A673 (cell line): ENCODE data around the gene WDFY4. TPM values are rescaled to one million over a fixed set of nuclear protein-coding genes. Genes with fewer than 3 reads are reported as not detected.
A peak's percentile ranks its signal among the peaks of the same experiment; 100 is the strongest.

Source experiments
- BruUV-seq: library from RNA; stranded (reverse); fragments of 400-500 nt; replicated peaks from 2 replicates; lab custom pipeline; 2021; lab: Mats Ljungman, UMichigan
- CTCF ChIA-PET: fragments of 300-600 bp; sonication (Branson Sonifier 250); formaldehyde crosslinking; loops from one replicate; lab custom pipeline; 2022; ENCODE audit warnings: antibody characterized with exemption; lab: Charles Lee
- POLR2A ChIA-PET: fragments of 300-600 bp; sonication (Branson Sonifier 250); formaldehyde crosslinking; loops from one replicate; lab custom pipeline; 2022; ENCODE audit warnings: antibody characterized with exemption; ENCODE audit not compliant: low non-redundant PET; lab: Charles Lee
- DNase-seq: peaks from one replicate; pipeline ENCODE4 v3.0.0-alpha.2; 2015; ENCODE audit warnings: low spot score
- H3K27ac ChIP-seq: fragments of 200-600 bp; sonication (generic); 2 replicates; pipeline ENCODE4 v1.5.1; 2016; ENCODE audit warnings: mixed run types, low read depth, mild to moderate bottlenecking, mixed read lengths, antibody characterized with exemption, low read length; ENCODE audit not compliant: poor library complexity, severe bottlenecking
- H3K27me3 ChIP-seq: fragments of 200-600 bp; sonication (generic); replicated peaks from 2 replicates; pipeline ENCODE4 v1.6.1; 2017; ENCODE audit warnings: mixed run types, low read depth, mild to moderate bottlenecking, mixed read lengths, antibody characterized with exemption, low read length; ENCODE audit not compliant: insufficient read depth, poor library complexity
- H3K36me3 ChIP-seq: fragments of 200-600 bp; sonication (generic); 2 replicates; pipeline ENCODE4 v1.6.1; 2016; ENCODE audit warnings: mixed run types, mild to moderate bottlenecking, mixed read lengths, antibody characterized with exemption, low read length; ENCODE audit not compliant: insufficient read depth, poor library complexity, severe bottlenecking
- H3K4me1 ChIP-seq: fragments of 200-600 bp; sonication (generic); 2 replicates; pipeline ENCODE4 v1.6.1; 2017; ENCODE audit warnings: mixed run types, mild to moderate bottlenecking, mixed read lengths, antibody characterized with exemption, low read length; ENCODE audit not compliant: insufficient read depth, poor library complexity, severe bottlenecking
- H3K4me3 ChIP-seq: fragments of 200-600 bp; sonication (generic); 2 replicates; pipeline ENCODE4 v1.5.1; 2016; ENCODE audit warnings: low read depth, mixed run types, mild to moderate bottlenecking, mixed read lengths, low read length; ENCODE audit not compliant: poor library complexity, severe bottlenecking
- H3K9me3 ChIP-seq: fragments of 200-600 bp; sonication (generic); 2 replicates; pipeline ENCODE4 v1.6.1; 2016; ENCODE audit warnings: mixed run types, low read depth, mild to moderate bottlenecking, mixed read lengths, antibody characterized with exemption, low read length; ENCODE audit not compliant: poor library complexity, severe bottlenecking
- EZH2 ChIP-seq: fragments of 200-600 bp; sonication (generic); IDR thresholded peaks from 2 replicates; pipeline ENCODE4 v1.6.1; 2017; ENCODE audit warnings: borderline replicate concordance, low read depth, mild to moderate bottlenecking, mixed read lengths, antibody characterized with exemption, low read length; ENCODE audit not compliant: poor library complexity, severe bottlenecking
- intact Hi-C: fragments of 100-400 bp; cut with micrococcal nuclease; formaldehyde crosslinking; loops from one replicate; pipeline ENCODE4 v1.10.0; 2022; ENCODE audit not compliant: unreplicated experiment
- total RNA-seq: library from RNA; stranded (reverse); gene quantifications from 2 replicates; pipeline ENCODE4 v1.2.3, GENCODE V29; 2021
- TF ChIP-seq, protein P1 (sequence below): fragments of 300-800, 200-600 bp; sonication (generic); conservative IDR thresholded peaks from 2 replicates; pipeline ENCODE4 v1.5.1; 2017; ENCODE audit warnings: low read depth, mild to moderate bottlenecking, antibody characterized with exemption, low read length, moderate library complexity, mixed read lengths

The WDFY4 gene
- total RNA-seq, 1 experiment from 2014 or later = not detected

DNA sequence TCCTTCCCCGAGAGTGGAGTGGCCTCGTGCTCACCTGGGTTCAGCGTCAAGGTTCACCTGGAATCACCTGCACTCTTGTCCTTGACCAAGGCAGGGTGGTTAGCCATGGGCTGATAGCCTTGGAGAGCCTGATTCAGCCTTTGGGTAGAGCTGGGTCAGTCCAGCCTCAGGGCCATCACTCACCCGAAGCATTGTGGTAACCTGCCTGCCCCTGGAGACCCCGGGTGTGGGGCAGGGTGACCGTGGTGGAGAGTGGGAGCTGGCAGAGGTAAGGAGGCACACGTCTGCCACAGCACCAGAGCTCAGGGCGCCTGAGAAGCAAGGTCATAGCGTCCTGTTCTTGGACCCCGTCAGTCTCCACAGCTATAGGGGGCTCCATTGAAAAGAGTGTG, 27.8 kb upstream of the WDFY4 start:
- DNase-seq = no peak

DNA sequence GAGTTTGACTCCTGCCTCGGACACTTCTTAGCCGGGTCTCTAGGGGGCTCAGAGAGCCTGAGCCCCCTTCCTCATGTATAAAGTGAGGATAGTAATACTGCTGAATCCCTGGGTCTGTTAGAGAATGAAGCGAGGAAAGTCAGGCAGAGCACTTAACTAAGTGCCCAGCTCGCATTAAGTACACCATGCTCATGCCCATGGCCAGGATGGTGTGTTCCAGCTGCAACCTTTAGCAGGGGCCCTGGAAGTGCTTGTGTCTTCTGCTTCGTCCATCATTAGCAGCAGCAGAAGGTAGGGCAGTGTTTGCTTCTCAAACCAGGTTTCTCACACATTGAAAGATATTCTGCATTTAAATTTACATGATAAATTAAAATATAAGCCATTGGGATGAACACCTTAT, 27.3 kb upstream of the WDFY4 start:
- Histone ChIP-seq H3K36me3 (no peaks in the 10 kb centered on the region), H3K27me3 (peaks cover 30% of the 10 kb centered on the region), H3K27ac (no peak overlapping the region), H3K9me3 (no peaks in the 10 kb centered on the region), H3K4me1 (no peaks in the 10 kb centered on the region), H3K4me3 (no peak overlapping the region)
- CTCF ChIA-PET = interaction anchor here (1.1 to 1.9 kb wide), 4 partner anchors 213 to 855 kb away, joined by 4 to 11 read pairs (median 7); no protein-coding TSS in a partner anchor
- TF ChIP-seq, protein P1, sequence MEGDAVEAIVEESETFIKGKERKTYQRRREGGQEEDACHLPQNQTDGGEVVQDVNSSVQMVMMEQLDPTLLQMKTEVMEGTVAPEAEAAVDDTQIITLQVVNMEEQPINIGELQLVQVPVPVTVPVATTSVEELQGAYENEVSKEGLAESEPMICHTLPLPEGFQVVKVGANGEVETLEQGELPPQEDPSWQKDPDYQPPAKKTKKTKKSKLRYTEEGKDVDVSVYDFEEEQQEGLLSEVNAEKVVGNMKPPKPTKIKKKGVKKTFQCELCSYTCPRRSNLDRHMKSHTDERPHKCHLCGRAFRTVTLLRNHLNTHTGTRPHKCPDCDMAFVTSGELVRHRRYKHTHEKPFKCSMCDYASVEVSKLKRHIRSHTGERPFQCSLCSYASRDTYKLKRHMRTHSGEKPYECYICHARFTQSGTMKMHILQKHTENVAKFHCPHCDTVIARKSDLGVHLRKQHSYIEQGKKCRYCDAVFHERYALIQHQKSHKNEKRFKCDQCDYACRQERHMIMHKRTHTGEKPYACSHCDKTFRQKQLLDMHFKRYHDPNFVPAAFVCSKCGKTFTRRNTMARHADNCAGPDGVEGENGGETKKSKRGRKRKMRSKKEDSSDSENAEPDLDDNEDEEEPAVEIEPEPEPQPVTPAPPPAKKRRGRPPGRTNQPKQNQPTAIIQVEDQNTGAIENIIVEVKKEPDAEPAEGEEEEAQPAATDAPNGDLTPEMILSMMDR = no peak
- intact Hi-C loops = loop anchor here (5.0 to 10.0 kb wide), 2 partner anchors 90 to 747 kb away; no protein-coding TSS in a partner anchor
- POLR2A ChIA-PET = no interaction called here
- no peak for DNase-seq
- BruUV-seq = no TSS peak

More for the DNA sequence above, 27.8 kb upstream of the WDFY4 start:
- no peak overlapping the region for H3K27ac ChIP-seq
- H3K27me3 ChIP-seq = peaks cover 33% of the 10 kb centered on the region
- ChIA-PET POLR2A (no interaction called here), CTCF (interaction anchor here (0.6 to 1.6 kb wide), 9 partner anchors 55 to 854 kb away, joined by 3 to 12 read pairs (median 3); no protein-coding TSS in a partner anchor)
- TF ChIP-seq EZH2 = no peak
- TF ChIP-seq, protein P1 = no peak
- H3K9me3 ChIP-seq = no peaks in the 10 kb centered on the region
- no TSS peak for BruUV-seq
- H3K36me3 ChIP-seq = no peaks in the 10 kb centered on the region
- intact Hi-C loops = loop anchor here (1.0 to 10.0 kb wide), 4 partner anchors 90 to 748 kb away; no protein-coding TSS in a partner anchor
- H3K4me1 ChIP-seq = no peaks in the 10 kb centered on the region
- H3K4me3 ChIP-seq = peak overlapping the region; percentile 31

DNA sequence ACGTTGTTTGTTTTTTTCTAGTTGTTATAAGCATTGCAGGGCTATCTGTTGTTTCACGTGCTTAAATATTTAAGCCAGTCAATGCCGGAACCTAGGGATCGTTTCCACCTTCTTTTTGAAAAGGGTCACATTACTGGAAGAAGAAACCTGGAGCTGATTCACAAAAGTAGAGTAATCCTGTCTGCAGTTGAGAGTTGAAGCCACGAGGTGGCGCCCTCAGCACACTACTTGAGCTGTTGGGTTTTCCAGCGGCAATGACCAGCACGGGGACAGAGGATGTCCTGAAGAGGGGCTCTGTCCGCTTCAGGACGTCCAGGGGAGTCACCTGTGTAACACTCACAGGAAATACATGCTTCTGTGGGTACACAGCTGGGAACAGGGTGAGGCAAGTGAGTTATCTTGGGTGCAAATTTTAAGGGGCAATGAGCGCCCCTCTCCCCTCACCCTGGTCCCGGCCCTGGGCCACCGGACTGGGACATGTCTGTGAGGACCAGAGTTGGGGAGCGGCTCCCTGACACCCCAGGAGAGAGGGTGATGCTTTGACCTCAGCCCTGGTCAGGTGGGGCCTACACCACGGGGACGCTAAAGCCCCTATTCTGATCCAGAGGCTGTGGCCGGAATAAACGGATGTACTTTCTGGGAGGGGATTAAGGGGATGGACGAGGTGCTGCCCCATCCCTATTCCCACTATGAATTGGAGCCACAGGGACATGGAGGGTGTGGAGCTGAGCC, 26.3 kb upstream of the WDFY4 start:
- no peaks in the 10 kb centered on the region for H3K36me3 ChIP-seq
- no TSS peak for BruUV-seq
- TF ChIP-seq EZH2 = no peak
- TF ChIP-seq, protein P1 = peak; percentile 88
- ChIA-PET CTCF (interaction anchor here (0.6 to 1.9 kb wide), 11 partner anchors 34 to 1642 kb away, joined by 3 to 11 read pairs (median 4); no protein-coding TSS in a partner anchor), POLR2A (no interaction called here)
- no peaks in the 10 kb centered on the region for H3K4me1 ChIP-seq
- DNase-seq = peak; percentile 63
- H3K9me3 ChIP-seq = no peaks in the 10 kb centered on the region
- H3K27me3 ChIP-seq = peaks cover 27% of the 10 kb centered on the region
- intact Hi-C loops = loop anchor here (1.0 to 10.0 kb wide), 4 partner anchors 91 to 861 kb away; no protein-coding TSS in a partner anchor
- H3K27ac ChIP-seq = no peak overlapping the region
- H3K4me3 ChIP-seq = no peak overlapping the region
